ENCODE results near the gene TCF7L2.

The TCF7L2 gene

GRCh38 chr10:112949875-112950507 lies at the start of gene TCF7L2:
Gene TCF7L2 (plus strand): TSS chr10:112950247. CDS start chr10:112950757, 510 bp downstream.
- DNase-seq: peak; percentile 99

GRCh38 chr10:112902730-112903129 lies 47.3 kb upstream of the TCF7L2 start:
- no peak for DNase-seq

- no peak for DNase-seq
These were observed 46.0 kb upstream of the TCF7L2 start for GRCh38 chr10:112904000-112904399.

GRCh38 chr10:112906945-112907344 lies 43.1 kb upstream of the TCF7L2 start:
- DNase-seq: no peak

GRCh38 chr10:112907893-112908292 lies 42.2 kb upstream of the TCF7L2 start:
- no peak for DNase-seq

- DNase-seq: no peak
These were observed 38.8 kb upstream of the TCF7L2 start for GRCh38 chr10:112911206-112911605.

GRCh38 chr10:112912410-112912928 lies 37.6 kb upstream of the TCF7L2 start:
- DNase-seq: no peak

- no peak for DNase-seq
These were observed 36.8 kb upstream of the TCF7L2 start for GRCh38 chr10:112913255-112913654.

GRCh38 chr10:112913661-112914287 lies 36.3 kb upstream of the TCF7L2 start:
- no peak for DNase-seq

GRCh38 chr10:112914288-112914952 lies 35.6 kb upstream of the TCF7L2 start:
- DNase-seq: no peak

- no peak for DNase-seq
These were observed 34.2 kb upstream of the TCF7L2 start for GRCh38 chr10:112915590-112916572.

- DNase-seq: no peak
These were observed 32.4 kb upstream of the TCF7L2 start for GRCh38 chr10:112917681-112918080.

GRCh38 chr10:112918771-112919170 lies 31.3 kb upstream of the TCF7L2 start:
- no peak for DNase-seq

GRCh38 chr10:112919721-112920120 lies 30.3 kb upstream of the TCF7L2 start:
- no peak for DNase-seq

GRCh38 chr10:112926906-112927688 lies 22.9 kb upstream of the TCF7L2 start:
- DNase-seq: no peak

GRCh38 chr10:112927980-112928379 lies 22.1 kb upstream of the TCF7L2 start:
- no peak for DNase-seq

GRCh38 chr10:112932658-112933057 lies 17.4 kb upstream of the TCF7L2 start:
- DNase-seq: no peak

- no peak for DNase-seq
These were observed 15.9 kb upstream of the TCF7L2 start for GRCh38 chr10:112934193-112934592.

- no peak for DNase-seq
These were observed 11.1 kb upstream of the TCF7L2 start for GRCh38 chr10:112938808-112939482.

- DNase-seq: no peak
These were observed 4.2 kb upstream of the TCF7L2 start for GRCh38 chr10:112945811-112946210.

GRCh38 chr10:112946649-112947048 lies 3.4 kb upstream of the TCF7L2 start:
- no peak for DNase-seq

Measured in right hindlimb (tissue), 1 donor.